Measurements from ENCODE around the gene THBD.

Gene THBD

DNA sequence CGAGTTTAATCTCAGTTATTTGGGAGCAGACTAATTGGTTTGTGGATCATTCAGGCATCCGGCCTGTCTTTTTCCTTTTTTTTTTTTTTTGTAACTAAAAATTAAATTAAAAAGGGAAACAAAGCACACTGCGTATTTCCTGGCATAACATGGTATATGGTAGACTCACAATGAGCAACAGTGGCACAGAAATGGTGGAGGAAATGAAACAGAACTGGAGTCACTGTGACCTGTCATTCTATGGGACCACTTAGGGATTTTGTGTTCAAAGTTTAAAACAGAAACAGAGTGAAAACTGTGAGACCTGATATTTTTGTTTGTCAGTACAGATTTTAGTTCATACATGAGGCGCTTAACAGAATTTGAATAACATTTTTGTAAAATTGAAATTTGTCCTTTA is 41.4 kb upstream of the THBD start:
- no peak for DNase-seq (ENCODE audit: low spot score)
- in situ Hi-C loops (cut with MboI; ENCODE audit: low sequenced_read_pairs, unreplicated experiment): no loop called here
- TF ChIP-seq CTCF (IDR thresholded peaks at IDR 0.05; ENCODE audit: borderline replicate concordance, control extremely low read depth, extremely low read depth, insufficient read depth, missing control alignments): no peak

- TF ChIP-seq CTCF (IDR thresholded peaks at IDR 0.05; ENCODE audit: borderline replicate concordance, control extremely low read depth, extremely low read depth, insufficient read depth, missing control alignments): no peak
- no peak for DNase-seq (ENCODE audit: low spot score)
- in situ Hi-C loops (cut with MboI; ENCODE audit: low sequenced_read_pairs, unreplicated experiment): no loop called here
Observed at GRCh38 chr20:23090147-23090546, 40.7 kb upstream of the THBD start.

GRCh38 chr20:23088866-23089265 is 39.4 kb upstream of the THBD start:
- in situ Hi-C loops (cut with MboI; ENCODE audit: low sequenced_read_pairs, unreplicated experiment): no loop called here
- no peak for TF ChIP-seq CTCF (IDR thresholded peaks at IDR 0.05; ENCODE audit: borderline replicate concordance, control extremely low read depth, extremely low read depth, insufficient read depth, missing control alignments)
- no peak for DNase-seq (ENCODE audit: low spot score)

DNA sequence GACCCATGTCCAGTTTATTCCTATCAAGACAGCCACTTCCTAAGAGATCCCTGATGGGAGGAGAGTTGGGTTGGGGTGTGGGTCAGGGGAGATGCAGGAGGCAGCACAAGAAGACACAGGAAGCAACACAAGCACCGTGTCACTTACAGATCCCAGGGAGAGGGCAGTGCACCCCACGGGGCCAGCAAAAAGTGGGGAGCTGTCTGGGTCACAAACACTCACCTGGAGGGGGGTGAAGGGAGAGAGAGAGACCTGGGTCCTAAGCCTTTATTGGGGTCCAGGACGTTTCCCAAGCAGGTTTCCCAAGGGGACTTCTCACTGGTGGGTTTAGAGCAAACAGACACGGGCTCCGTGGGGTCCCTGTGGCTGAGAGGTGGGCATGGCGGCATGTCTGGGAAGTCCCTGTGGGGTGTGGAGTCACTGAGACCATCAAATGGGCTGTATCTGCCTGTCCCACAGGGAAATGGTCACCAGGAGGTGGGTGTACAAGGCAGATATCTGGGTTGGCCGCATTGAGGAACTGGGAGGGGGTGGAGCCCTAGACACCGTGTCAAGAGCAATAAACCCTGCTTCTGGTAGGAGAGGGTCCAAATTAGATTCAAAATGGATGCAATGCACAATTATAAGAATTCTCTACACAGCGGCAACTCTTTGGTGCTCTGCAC is 38.2 kb upstream of the THBD start:
- no peak for TF ChIP-seq CTCF (IDR thresholded peaks at IDR 0.05; ENCODE audit: borderline replicate concordance, control extremely low read depth, extremely low read depth, insufficient read depth, missing control alignments)
- no peak for DNase-seq (ENCODE audit: low spot score)
- in situ Hi-C loops (cut with MboI; ENCODE audit: low sequenced_read_pairs, unreplicated experiment): no loop called here

- DNase-seq (ENCODE audit: low spot score): no peak
- in situ Hi-C loops (cut with MboI; ENCODE audit: low sequenced_read_pairs, unreplicated experiment): no loop called here
- no peak for TF ChIP-seq CTCF (IDR thresholded peaks at IDR 0.05; ENCODE audit: borderline replicate concordance, control extremely low read depth, extremely low read depth, insufficient read depth, missing control alignments)
Observed at GRCh38 chr20:23086931-23087411, 37.5 kb upstream of the THBD start.

GRCh38 chr20:23086056-23086566 is 36.6 kb upstream of the THBD start, which contains the start of gene CD93:
Gene CD93 (minus strand): TSS chr20:23086324. CDS start chr20:23086192, 132 bp downstream.
- TF ChIP-seq CTCF (IDR thresholded peaks at IDR 0.05; ENCODE audit: borderline replicate concordance, control extremely low read depth, extremely low read depth, insufficient read depth, missing control alignments): no peak
- in situ Hi-C loops (cut with MboI; ENCODE audit: low sequenced_read_pairs, unreplicated experiment): no loop called here
- DNase-seq (ENCODE audit: low spot score): peak; percentile 58

All from GM13976 (cell line).